ES-I3 (cell line): ENCODE measurements around the gene ANKRD44.

Source experiments
- H3K36me3 ChIP-seq: 2 replicates; pipeline ENCODE4 v1.6.1; 2013; ENCODE audit warnings: mild to moderate bottlenecking, low read length, control low read depth, moderate library complexity; ENCODE audit not compliant: insufficient read depth
- H3K4me1 ChIP-seq: 2 replicates; pipeline ENCODE4 v1.6.1; 2013; ENCODE audit warnings: mild to moderate bottlenecking, control low read depth, low read length; ENCODE audit not compliant: insufficient read depth
- H3K9ac ChIP-seq: 2 replicates; pipeline ENCODE4 v1.6.1; 2013; ENCODE audit warnings: low read depth, mild to moderate bottlenecking, low read length, moderate library complexity
- H3K9me3 ChIP-seq: 2 replicates; pipeline ENCODE4 v1.6.1; 2013; ENCODE audit warnings: mild to moderate bottlenecking, low read length, moderate library complexity; ENCODE audit not compliant: control insufficient read depth, insufficient read depth

ANKRD44 gene

DNA sequence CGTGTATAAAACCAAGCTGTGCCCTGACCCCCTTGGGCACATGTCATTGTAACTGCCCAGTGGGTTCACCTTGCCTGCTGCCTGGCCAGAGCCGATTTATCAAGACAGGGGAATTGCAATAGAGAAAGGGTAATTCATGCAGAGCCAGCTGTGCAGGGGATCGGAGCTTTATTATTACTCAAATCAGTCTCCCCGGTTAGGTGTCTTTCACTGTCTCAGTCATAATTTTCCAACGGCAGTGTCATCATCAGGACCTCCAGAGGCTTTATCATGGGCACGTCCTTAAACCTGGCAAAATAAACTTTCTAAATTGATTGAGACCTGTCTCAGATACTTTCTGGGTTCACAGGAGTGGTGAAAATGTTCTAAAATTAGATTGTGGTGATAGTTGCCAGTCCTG lies 354.5 kb downstream of the ANKRD44 start:
- Histone ChIP-seq H3K9ac (no peak overlapping the region), H3K9me3 (no peaks in the 10 kb centered on the region), H3K4me1 (no peaks in the 10 kb centered on the region), H3K36me3 (no peaks in the 10 kb centered on the region)

DNA sequence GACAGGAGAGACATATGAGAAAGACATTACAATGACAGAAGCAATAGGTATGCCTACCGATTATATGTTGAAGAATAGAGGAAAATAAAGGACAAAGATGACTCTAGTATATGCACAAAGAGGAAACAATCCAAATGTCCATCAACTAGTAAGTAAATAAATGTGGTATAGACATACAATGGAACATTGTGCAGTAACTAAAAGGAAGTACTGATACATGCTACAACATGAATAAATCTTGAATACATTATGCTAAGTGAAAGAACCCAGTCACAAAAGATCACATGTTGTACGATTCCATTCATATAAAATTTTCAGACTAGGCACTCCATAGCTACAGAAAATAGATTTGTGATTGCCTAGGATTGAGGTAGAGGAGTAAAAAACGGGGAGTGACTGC lies 355.5 kb downstream of the ANKRD44 start:
- Histone ChIP-seq H3K9me3 (no peaks in the 10 kb centered on the region), H3K4me1 (no peaks in the 10 kb centered on the region), H3K36me3 (no peaks in the 10 kb centered on the region), H3K9ac (no peak overlapping the region)

- no peaks in the 10 kb centered on the region for H3K36me3 ChIP-seq
- H3K9ac ChIP-seq, result no peak overlapping the region
- H3K9me3 ChIP-seq, result no peaks in the 10 kb centered on the region
- no peaks in the 10 kb centered on the region for H3K4me1 ChIP-seq
Measured at GRCh38 chr2:196954001-196954400, 356.6 kb downstream of the ANKRD44 start.

GRCh38 chr2:196952936-196953335 lies 357.6 kb downstream of the ANKRD44 start:
- Histone ChIP-seq H3K9ac (no peak overlapping the region), H3K9me3 (no peaks in the 10 kb centered on the region), H3K4me1 (no peaks in the 10 kb centered on the region), H3K36me3 (no peaks in the 10 kb centered on the region)

- Histone ChIP-seq H3K36me3 (no peaks in the 10 kb centered on the region), H3K4me1 (no peaks in the 10 kb centered on the region), H3K9me3 (no peaks in the 10 kb centered on the region), H3K9ac (no peak overlapping the region)
Measured at GRCh38 chr2:196951973-196952372, 358.6 kb downstream of the ANKRD44 start.

DNA sequence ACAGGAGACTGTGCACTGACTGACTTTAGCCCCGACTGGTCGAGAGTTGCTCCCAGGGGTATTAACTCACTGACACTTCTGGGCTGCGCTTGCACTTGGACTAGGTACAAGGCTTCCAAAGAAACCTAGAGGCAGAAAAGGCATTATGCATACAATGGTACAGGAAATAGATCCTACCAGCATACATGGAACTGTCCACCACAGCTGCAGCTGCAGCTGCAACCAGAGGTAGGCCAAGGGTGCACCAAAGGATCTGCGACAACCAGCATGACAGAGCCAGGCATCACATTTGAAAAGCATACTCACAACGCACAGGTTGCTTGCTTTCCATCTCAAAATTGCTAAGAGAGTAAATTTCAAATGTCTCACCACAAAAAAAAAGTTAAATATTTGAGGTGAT lies 361.5 kb downstream of the ANKRD44 start:
- Histone ChIP-seq H3K9ac (no peak overlapping the region), H3K4me1 (no peaks in the 10 kb centered on the region), H3K36me3 (no peaks in the 10 kb centered on the region), H3K9me3 (no peaks in the 10 kb centered on the region)

DNA sequence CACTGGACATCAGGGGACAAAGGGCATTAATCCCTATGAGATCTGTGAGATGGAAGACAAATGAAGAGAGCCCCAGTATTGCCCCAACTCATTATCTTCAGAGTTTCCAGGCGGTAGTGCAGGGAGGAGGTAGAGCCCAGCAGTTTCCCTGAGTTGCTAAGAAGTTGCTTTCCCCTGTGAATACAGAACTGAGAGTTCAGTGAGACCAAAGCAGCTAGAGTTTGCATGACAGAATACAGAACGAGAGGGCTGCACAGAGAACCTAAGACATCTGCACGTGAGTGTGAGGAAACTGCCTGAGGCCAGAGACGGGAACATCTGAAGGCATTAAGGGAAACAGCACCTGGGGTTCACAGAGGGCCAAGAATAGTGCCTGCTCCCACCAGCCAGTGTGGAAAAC lies 366.0 kb downstream of the ANKRD44 start:
- no peaks in the 10 kb centered on the region for H3K4me1 ChIP-seq
- no peak overlapping the region for H3K9ac ChIP-seq
- H3K9me3 ChIP-seq, result no peaks in the 10 kb centered on the region
- H3K36me3 ChIP-seq, result no peaks in the 10 kb centered on the region

GRCh38 chr2:196941398-196942078 lies 369.0 kb downstream of the ANKRD44 start:
- Histone ChIP-seq H3K36me3 (no peaks in the 10 kb centered on the region), H3K9me3 (no peaks in the 10 kb centered on the region), H3K9ac (no peak overlapping the region), H3K4me1 (no peaks in the 10 kb centered on the region)

- H3K4me1 ChIP-seq, result no peaks in the 10 kb centered on the region
- no peaks in the 10 kb centered on the region for H3K9me3 ChIP-seq
- H3K9ac ChIP-seq, result no peak overlapping the region
- H3K36me3 ChIP-seq, result no peaks in the 10 kb centered on the region
Measured at GRCh38 chr2:196939371-196939770, 371.2 kb downstream of the ANKRD44 start.
